Suprapubic skin (tissue), 4 donors: ENCODE results near the gene FSTL4. TPM values are rescaled to one million over a fixed set of nuclear protein-coding genes. Genes with fewer than 3 reads are reported as not detected.

Source experiments
- DNase-seq, 2 donors: peaks; one replicate each; pipeline ENCODE4 v3.0.0-alpha.2; 2019; ENCODE audit warnings: low spot score in 2 of 2
- H3K27ac ChIP-seq: fragments of 200-600 bp; sonication (generic); one replicate; pipeline ENCODE4 v1.5.1; 2019
- H3K27me3 ChIP-seq: fragments of 200-600 bp; sonication (generic); one replicate; pipeline ENCODE4 v1.5.1; 2019
- H3K36me3 ChIP-seq: fragments of 200-600 bp; sonication (generic); one replicate; pipeline ENCODE4 v1.5.1; 2019
- H3K4me1 ChIP-seq: fragments of 200-600 bp; sonication (generic); one replicate; pipeline ENCODE4 v1.5.1; 2019
- H3K4me3 ChIP-seq: fragments of 200-600 bp; sonication (generic); one replicate; pipeline ENCODE4 v1.5.1; 2019; ENCODE audit warnings: mild to moderate bottlenecking
- H3K9me3 ChIP-seq: fragments of 200-600 bp; sonication (generic); one replicate; pipeline ENCODE4 v1.5.1; 2019
- EP300 ChIP-seq: sonication (generic); formaldehyde crosslinking; IDR thresholded peaks from one replicate; pipeline ENCODE4 v1.6.1; 2017; ENCODE audit warnings: antibody characterized with exemption
- POLR2A ChIP-seq, 2 donors: fragments of 450-650 bp; IDR thresholded peaks; one replicate each; pipeline ENCODE4 v1.6.1; 2017; ENCODE audit warnings: antibody characterized with exemption in 2 of 2, mild to moderate bottlenecking in 2 of 2, moderate library complexity in 2 of 2
- POLR2AphosphoS5 ChIP-seq, 3 donors: sonication (generic); formaldehyde crosslinking; IDR thresholded peaks; one replicate each; pipeline ENCODE4 v1.6.1; 2017; ENCODE audit warnings: antibody characterized with exemption in 3 of 3
- WGBS: methylation state at CpG from one replicate; pipeline ENCODE4 v1.1.5; 2018; 5-methylcytosine and 5-hydroxymethylcytosine counted together
- total RNA-seq, 4 donors: library from RNA; depleted of rRNA; stranded (reverse); fragments of >200 nt; gene quantifications; one replicate each; pipeline ENCODE4 v1.1.0, GENCODE V29; 2016
- TF ChIP-seq, protein P1 (sequence below), 2 donors: fragments of 200-600 bp in 1 of 2; fragments of 450-650 bp in 1 of 2; sonication (generic) in 1 of 2; IDR thresholded peaks; one replicate each; pipeline ENCODE4 v1.5.1; 2016 to 2019; ENCODE audit warnings: antibody characterized with exemption in 2 of 2, mild to moderate bottlenecking in 1 of 2, moderate library complexity in 1 of 2

The FSTL4 gene
- total RNA-seq, 4 donors from 2014 or later, result 2.3 to 6.4 (median 5.8) TPM

DNA sequence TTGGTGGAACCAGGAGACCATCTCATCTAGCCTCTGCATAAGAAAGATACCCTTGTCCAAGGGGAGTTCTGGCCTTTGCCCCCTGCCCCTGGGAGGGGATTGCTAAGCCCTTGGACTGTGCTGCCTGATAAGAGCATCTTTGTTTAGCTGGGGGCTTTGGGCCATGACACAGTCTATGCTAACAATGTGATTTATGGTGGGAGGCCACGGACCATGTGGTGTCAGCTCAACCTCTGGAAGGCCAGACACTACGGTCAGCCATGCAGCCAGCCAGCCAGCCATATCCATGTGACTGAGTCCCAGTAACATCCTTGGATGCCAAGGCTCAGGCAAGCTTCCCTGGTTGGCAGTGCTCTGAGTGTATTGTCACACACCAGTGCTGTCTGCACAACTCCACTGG lies 244.4 kb downstream of the FSTL4 start:
- H3K4me3 ChIP-seq, result no peak overlapping the region
- 40% methylated on average over 1 of the region's 2 CpGs for WGBS
- no peak overlapping the region for H3K27ac ChIP-seq
- DNase-seq, result peak in 1 of 2 donors; percentile 74
- no peaks in the 10 kb centered on the region for H3K9me3 ChIP-seq
- H3K36me3 ChIP-seq, result no peaks in the 10 kb centered on the region
- no peaks in the 10 kb centered on the region for H3K27me3 ChIP-seq
- TF ChIP-seq, protein P1, sequence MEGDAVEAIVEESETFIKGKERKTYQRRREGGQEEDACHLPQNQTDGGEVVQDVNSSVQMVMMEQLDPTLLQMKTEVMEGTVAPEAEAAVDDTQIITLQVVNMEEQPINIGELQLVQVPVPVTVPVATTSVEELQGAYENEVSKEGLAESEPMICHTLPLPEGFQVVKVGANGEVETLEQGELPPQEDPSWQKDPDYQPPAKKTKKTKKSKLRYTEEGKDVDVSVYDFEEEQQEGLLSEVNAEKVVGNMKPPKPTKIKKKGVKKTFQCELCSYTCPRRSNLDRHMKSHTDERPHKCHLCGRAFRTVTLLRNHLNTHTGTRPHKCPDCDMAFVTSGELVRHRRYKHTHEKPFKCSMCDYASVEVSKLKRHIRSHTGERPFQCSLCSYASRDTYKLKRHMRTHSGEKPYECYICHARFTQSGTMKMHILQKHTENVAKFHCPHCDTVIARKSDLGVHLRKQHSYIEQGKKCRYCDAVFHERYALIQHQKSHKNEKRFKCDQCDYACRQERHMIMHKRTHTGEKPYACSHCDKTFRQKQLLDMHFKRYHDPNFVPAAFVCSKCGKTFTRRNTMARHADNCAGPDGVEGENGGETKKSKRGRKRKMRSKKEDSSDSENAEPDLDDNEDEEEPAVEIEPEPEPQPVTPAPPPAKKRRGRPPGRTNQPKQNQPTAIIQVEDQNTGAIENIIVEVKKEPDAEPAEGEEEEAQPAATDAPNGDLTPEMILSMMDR (IDR thresholded peaks at IDR 0.05), result no peak
- TF ChIP-seq POLR2AphosphoS5 (IDR thresholded peaks at IDR 0.05) (no peak), EP300 (no peak), POLR2A (IDR thresholded peaks at IDR 0.05) (no peak)
- peaks cover 19% of the 10 kb centered on the region for H3K4me1 ChIP-seq

DNA sequence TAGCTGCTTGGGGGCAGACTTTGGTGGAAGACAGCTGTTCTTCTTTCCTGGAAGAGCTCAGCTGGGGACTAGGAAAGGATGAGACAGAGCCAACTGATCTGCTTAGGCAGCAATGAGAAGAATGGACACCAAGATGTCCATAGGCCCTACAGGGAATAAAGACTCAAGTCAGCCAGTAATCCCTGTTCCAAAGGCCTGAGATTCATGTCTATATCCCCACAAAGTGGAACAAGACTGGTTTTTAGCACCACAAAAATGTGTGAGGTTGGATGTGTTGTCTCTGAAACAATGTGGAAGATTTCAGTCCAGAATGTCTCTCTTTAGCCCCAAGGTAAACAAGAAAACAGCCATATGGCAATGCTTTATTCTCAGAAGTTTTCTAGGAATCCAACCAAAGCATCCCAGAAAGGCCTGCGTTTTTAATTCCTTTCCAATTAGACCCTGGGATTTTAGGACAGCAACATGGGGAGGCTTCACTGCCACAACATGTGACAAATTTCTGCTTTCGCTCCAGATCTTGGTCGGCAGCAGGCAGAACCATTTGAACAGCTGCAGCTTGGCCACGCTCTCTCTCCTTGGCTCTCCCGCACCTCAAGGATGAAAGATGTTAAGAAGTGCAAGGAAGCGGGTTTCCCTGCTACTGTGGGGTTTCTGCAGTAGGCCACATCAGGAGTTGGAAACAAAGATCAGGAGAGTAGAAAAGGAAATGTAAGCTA lies 245.1 kb downstream of the FSTL4 start:
- Histone ChIP-seq H3K4me3 (no peak overlapping the region), H3K27ac (no peak overlapping the region), H3K36me3 (no peaks in the 10 kb centered on the region), H3K4me1 (peaks cover 19% of the 10 kb centered on the region), H3K9me3 (no peaks in the 10 kb centered on the region), H3K27me3 (no peaks in the 10 kb centered on the region)
- 74% methylated on average over 6 of the region's 6 CpGs for WGBS
- DNase-seq, result peak in 1 of 2 donors; percentile 41
- TF ChIP-seq EP300 (no peak), POLR2AphosphoS5 (IDR thresholded peaks at IDR 0.05) (no peak), POLR2A (IDR thresholded peaks at IDR 0.05) (no peak)
- TF ChIP-seq, protein P1 (IDR thresholded peaks at IDR 0.05), result no peak

DNA sequence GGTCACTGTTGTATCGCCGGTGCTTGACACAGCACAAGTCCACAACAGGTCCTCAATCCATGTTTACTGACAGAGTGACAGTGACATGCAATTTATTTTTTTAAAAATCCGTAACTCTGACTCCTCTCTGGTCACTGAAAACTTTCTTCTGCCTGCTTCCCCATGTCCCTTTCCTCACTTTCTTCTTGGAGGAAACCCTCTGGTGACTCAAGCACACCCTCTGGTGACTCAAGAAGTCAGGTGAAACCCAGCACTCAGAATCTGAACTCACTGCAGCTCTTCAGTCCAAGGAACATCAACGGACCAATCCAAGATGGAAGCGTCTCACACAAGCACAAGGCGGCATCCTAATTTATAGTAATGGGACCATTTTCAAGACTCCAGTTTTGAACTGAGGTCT lies 245.9 kb downstream of the FSTL4 start:
- peaks cover 19% of the 10 kb centered on the region for H3K4me1 ChIP-seq
- no peak for DNase-seq
- H3K36me3 ChIP-seq, result no peaks in the 10 kb centered on the region
- H3K27ac ChIP-seq, result no peak overlapping the region
- WGBS, result 94% methylated on average over 6 of the region's 6 CpGs
- H3K27me3 ChIP-seq, result no peaks in the 10 kb centered on the region
- TF ChIP-seq POLR2A (IDR thresholded peaks at IDR 0.05), result no peak
- no peak for TF ChIP-seq EP300
- TF ChIP-seq POLR2AphosphoS5 (IDR thresholded peaks at IDR 0.05), result no peak
- TF ChIP-seq, protein P1 (IDR thresholded peaks at IDR 0.05), result no peak
- H3K9me3 ChIP-seq, result no peaks in the 10 kb centered on the region
- no peak overlapping the region for H3K4me3 ChIP-seq

DNA sequence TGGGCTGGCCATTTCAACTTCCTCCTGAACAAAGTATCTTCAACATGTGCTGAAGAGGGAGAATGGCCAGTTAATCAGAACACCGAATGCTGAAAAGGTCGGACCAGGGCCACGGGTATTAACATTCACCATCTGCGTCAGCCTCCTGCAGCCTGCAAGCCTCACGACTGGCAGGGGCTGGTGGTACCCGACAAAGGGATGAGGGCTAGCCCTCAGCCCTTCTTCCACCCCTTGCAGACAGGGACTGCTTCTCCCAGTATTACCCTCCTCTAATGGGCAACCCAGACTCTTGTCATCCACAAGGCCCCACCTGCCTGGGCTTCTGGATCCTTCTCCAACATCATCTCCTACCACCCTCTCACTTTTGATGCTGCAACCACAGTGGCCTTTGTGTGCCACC lies 246.6 kb downstream of the FSTL4 start:
- no peak for TF ChIP-seq EP300
- no peak for TF ChIP-seq POLR2A (IDR thresholded peaks at IDR 0.05)
- TF ChIP-seq POLR2AphosphoS5 (IDR thresholded peaks at IDR 0.05), result no peak
- TF ChIP-seq, protein P1 (IDR thresholded peaks at IDR 0.05), result no peak
- 95% methylated on average over 6 of the region's 6 CpGs for WGBS
- Histone ChIP-seq H3K36me3 (no peaks in the 10 kb centered on the region), H3K9me3 (no peaks in the 10 kb centered on the region), H3K27ac (no peak overlapping the region), H3K4me1 (peaks cover 17% of the 10 kb centered on the region), H3K27me3 (no peaks in the 10 kb centered on the region), H3K4me3 (no peak overlapping the region)
- no peak for DNase-seq

DNA sequence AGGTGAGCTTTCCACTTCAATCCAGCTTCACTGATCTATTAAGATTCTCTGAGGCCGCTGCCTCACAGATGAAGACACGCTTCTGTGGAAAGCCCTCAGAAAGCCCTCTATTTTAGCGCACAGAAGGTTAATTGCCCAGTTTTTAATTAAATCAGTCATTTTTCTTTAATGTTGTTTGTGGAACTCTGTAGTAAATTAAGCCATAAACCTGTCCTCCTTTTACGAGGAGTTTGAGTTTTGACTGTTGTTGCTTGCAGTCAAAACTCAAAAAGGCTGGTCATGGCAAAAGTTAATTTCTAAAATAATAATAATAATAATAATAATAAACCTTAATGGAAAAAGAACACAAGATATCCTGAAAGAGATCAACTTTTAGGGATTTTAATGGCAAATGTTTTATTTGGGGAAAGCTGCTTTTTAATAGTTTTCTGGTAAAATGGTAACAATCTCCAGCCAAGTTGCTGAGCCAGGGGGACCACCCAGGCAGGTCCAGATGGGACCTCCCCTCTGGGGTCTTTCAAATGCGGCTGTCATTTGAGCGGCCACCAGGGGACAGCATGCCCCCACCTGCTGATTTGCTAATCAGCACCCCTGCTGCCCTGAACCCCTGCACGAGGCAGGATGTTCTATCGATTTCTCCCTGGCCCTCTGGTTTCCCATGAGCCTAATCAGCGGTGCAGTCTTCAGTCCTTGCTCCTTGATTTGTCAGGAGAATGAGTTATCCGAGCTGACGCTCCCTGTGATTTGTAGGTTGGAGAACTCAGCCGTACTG lies 247.2 kb downstream of the FSTL4 start:
- no peak for DNase-seq
- 77% methylated on average over 12 of the region's 12 CpGs for WGBS
- Histone ChIP-seq H3K9me3 (no peaks in the 10 kb centered on the region), H3K27ac (no peak overlapping the region), H3K27me3 (no peaks in the 10 kb centered on the region), H3K36me3 (no peaks in the 10 kb centered on the region), H3K4me3 (no peak overlapping the region), H3K4me1 (peaks cover 10% of the 10 kb centered on the region)
- TF ChIP-seq POLR2A (IDR thresholded peaks at IDR 0.05), result no peak
- TF ChIP-seq POLR2AphosphoS5 (IDR thresholded peaks at IDR 0.05), result no peak
